PC-9 (cell line): ENCODE results near the gene PTPRT.

ENCODE experiments used
- CTCF ChIP-seq: fragments of 200-600 bp; sonication (generic); conservative IDR thresholded peaks from 2 replicates; pipeline ENCODE4 v1.6.1; 2017; ENCODE audit warnings: mixed run types, antibody characterized with exemption, mild to moderate bottlenecking, moderate library complexity
- EZH2 ChIP-seq: fragments of 200-600 bp; sonication (generic); IDR thresholded peaks from 2 replicates; pipeline ENCODE4 v1.8.0; 2017; ENCODE audit warnings: antibody characterized with exemption, low read depth

- TF ChIP-seq CTCF: no peak
- TF ChIP-seq EZH2: no peak
These were observed 66.5 kb downstream of the PTPRT start for GRCh38 chr20:43123180-43123579.
